ENCODE measurements around the gene ELP4.
A peak's percentile ranks its signal among the peaks of the same experiment; 100 is the strongest.

ELP4 gene

GRCh38 chr11:31813391-31814175, 304.0 kb downstream of the ELP4 start:
- TF ChIP-seq CTCF (IDR thresholded peaks at IDR 0.05) = no peak
- peak overlapping the region; percentile 73 for H3K4me3 ChIP-seq
- no peak overlapping the region for H3K27ac ChIP-seq
- DNase-seq (ENCODE audit: low spot score) = no peak

- no peak overlapping the region for H3K27ac ChIP-seq
- no peak for TF ChIP-seq CTCF (IDR thresholded peaks at IDR 0.05)
- peak overlapping the region; percentile 73 for H3K4me3 ChIP-seq
- peak; percentile 74 for DNase-seq (ENCODE audit: low spot score)
Measured at GRCh38 chr11:31814176-31814868, 304.8 kb downstream of the ELP4 start.

- TF ChIP-seq CTCF (IDR thresholded peaks at IDR 0.05) = no peak
- Histone ChIP-seq H3K27ac (no peak overlapping the region), H3K4me3 (peak overlapping the region; percentile 46)
- no peak for DNase-seq (ENCODE audit: low spot score)
Measured at GRCh38 chr11:31815711-31816467, 306.3 kb downstream of the ELP4 start.

- Histone ChIP-seq H3K27ac (no peak overlapping the region), H3K4me3 (peak overlapping the region; percentile 46)
- DNase-seq (ENCODE audit: low spot score) = no peak
- TF ChIP-seq CTCF (IDR thresholded peaks at IDR 0.05) = no peak
Measured at GRCh38 chr11:31816468-31817053, 307.0 kb downstream of the ELP4 start.

- H3K27ac ChIP-seq = no peak overlapping the region
- peak overlapping the region; percentile 46 for H3K4me3 ChIP-seq
- TF ChIP-seq CTCF (IDR thresholded peaks at IDR 0.05) = no peak
- no peak for DNase-seq (ENCODE audit: low spot score)
Measured at GRCh38 chr11:31817054-31817620, 307.6 kb downstream of the ELP4 start.

GRCh38 chr11:31817621-31818424, 308.3 kb downstream of the ELP4 start:
- peak overlapping the region; percentile 46 for H3K4me3 ChIP-seq
- DNase-seq (ENCODE audit: low spot score) = no peak
- no peak for TF ChIP-seq CTCF (IDR thresholded peaks at IDR 0.05)
- H3K27ac ChIP-seq = no peak overlapping the region

Measured in coronary artery (tissue), 2 donors.